ENCODE results near the gene CCND3. TPM values are rescaled to one million over a fixed set of nuclear protein-coding genes. Genes with fewer than 3 reads are reported as not detected.

The CCND3 gene
- total RNA-seq, 2 donors from 2014 or later, result 47.7 to 53.3 TPM

DNA sequence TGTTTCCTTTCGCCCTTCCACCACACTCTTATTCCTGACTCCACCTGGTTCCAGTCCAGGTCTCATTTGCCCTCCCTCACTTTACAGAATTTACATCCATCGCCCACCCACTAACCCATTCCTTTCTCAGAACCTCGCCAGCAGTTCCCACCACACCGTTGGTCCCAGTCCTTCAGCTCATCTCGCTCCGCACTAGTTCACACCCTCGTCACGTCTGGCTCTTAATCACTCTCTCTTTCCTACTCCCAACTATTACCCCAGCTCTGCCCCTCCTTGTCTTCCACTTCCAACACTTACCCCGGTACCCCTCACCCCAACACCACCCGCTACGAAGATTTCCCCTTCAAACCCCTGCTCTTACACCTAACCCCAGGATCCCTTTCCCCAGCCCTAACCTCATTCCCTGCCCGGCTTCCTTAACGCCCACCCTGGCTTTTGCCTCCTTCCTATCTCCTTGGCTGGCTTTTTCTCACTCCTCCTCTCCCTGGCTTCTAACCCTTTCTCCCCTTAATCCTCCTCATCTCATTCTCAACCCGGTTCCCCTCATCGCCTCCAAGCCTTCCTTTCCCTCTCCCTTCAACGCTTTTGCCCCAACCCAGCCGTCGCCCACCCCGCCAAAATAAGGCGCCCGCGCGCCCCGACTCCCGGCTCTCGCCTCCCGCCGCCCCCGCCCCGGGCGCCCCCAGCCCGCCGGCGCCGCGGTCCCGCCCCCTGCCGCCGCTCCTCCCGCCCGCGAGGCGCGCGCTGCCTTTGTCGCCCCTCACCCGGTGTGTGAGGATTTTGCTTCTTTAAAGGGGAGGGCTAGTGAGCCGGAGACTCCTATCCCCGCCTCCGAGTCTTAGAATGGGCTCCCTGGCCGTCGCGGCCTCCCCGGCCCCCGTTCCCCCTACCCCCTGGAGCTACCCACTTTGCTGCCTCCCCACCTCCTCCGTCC is 47.0 kb downstream of the CCND3 start:
- DNase-seq (ENCODE audit: low spot score), result no peak

DNA sequence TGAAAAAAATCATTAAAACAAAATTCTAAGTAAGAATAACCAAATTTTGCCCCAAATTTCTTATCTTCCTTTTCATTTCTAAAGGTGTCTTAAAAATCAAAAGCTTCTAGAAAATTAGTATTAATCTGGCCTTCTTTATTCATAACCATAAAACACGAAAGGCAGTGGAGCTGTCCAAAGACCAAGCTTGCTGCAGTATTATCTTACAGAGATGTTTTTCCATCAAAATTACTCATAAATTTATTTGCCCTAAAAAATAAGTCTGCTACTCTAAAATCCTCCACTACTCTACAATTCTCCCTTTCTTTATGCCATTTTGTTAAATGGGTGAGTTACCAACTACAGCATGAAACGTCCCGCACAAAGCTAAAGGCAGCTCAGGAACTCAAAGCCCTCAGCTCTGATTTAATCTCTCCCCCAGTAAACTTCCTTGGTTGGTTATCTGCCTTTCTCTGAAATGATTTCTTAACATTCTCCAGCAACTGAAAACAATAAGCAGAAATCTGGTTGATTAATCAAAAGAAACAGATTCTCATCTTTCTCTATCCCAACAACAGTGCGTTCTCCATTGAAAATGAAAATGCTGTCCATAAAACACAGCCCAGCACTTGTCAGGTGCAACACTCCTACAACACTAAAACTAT is 48.6 kb downstream of the CCND3 start:
- no peak for DNase-seq (ENCODE audit: low spot score)
- intact Hi-C loops (cut with DNase I), result loop anchor here in 1 of 2 donors (10.0 kb wide), 1 partner anchor 388 kb away; no protein-coding TSS in a partner anchor

More for the DNA sequence above, 47.0 kb downstream of the CCND3 start:
- intact Hi-C loops (cut with DNase I), result loop anchor here in 1 of 2 donors (10.0 kb wide), 1 partner anchor 390 kb away; no protein-coding TSS in a partner anchor

DNA sequence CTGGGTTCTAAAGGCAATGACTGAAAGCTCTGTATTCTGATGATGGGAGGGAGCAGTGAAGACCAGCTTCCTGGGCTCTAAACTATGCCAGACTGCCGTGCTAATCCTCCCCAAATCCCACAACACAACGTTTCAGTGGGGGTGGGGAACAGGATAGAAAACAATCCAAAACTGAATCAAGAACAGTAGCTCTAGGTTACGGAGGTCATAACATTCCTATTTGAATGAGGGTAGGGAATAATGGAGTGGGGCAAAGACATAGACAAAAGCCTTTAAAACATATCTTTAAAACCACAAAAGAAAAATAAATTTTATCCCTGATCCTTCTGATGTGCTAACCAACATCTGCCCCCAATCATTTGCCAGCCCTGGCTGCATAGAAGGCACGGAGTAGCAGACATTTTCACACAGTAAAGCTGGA is 54.3 kb downstream of the CCND3 start:
- DNase-seq (ENCODE audit: low spot score), result no peak
- intact Hi-C loops (cut with DNase I), result no loop called here

DNA sequence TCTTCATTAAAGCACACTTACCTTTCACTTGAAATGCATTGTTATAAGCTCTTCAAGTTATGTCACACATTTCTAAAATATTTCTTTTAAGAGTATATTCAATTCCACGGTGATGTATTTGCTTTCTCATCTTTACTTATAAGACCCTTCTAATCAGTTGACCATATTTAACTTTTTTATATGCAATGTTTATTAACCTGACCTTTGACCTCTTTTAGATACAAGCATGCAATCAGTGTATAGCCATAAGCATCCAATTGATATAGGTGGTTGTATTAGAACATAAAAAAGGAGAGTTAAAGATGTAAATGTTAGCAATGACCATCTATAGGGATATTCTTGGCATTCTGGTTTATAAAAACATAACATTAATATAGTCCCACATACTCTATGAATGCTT is 55.7 kb downstream of the CCND3 start:
- no peak for DNase-seq (ENCODE audit: low spot score)
- intact Hi-C loops (cut with DNase I), result no loop called here

DNA sequence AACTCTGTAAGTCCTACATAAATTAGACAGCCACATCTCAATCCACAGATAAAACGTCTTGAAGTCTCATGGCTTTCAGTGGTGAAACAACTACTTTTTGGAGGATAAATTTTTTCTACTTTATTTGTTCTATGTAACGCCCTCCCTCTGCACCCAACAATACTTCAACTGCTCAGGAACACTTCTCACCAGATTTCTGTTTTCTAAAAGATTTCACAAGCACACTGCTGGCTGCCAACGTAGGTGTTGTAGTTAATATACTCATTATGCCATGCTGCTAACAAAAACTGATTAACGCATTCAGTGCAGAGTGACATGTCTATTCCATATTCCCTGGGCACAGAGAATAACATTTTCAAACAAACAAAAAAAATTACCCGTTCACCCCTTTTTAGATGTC is 56.7 kb downstream of the CCND3 start:
- intact Hi-C loops (cut with DNase I), result no loop called here
- DNase-seq (ENCODE audit: low spot score), result no peak

Other genes starting within 250 kb of the CCND3 start
- 10 to 100 TPM; 15.1 to 20.6 TPM for gene TFEB, start 206.2 kb downstream of the CCND3 start, total RNA-seq
- gene PGC, start 194.4 kb downstream of the CCND3 start, total RNA-seq, result not detected
- gene FRS3, start 161.9 kb downstream of the CCND3 start, total RNA-seq, result 1 to 10 TPM; 4.0 to 4.2 TPM
- gene PRICKLE4, start 161.0 kb downstream of the CCND3 start, total RNA-seq, result 1 to 10 TPM; 1.4 to 5.8 TPM
- gene TOMM6, start 154.1 kb downstream of the CCND3 start, total RNA-seq, result 100 to 1,000 TPM in 1 of 2 donors, 10 to 100 TPM in 1; 84.2 to 101 TPM
- gene USP49, start 46.4 kb downstream of the CCND3 start, total RNA-seq, result 1 to 10 TPM; 2.7 to 3.1 TPM
- gene MED20, start 20.7 kb downstream of the CCND3 start, total RNA-seq, result 10 to 100 TPM; 11.9 to 17.8 TPM
- 10 to 100 TPM; 12.7 to 16.8 TPM for gene BYSL, start 20.3 kb downstream of the CCND3 start, total RNA-seq
- gene TAF8, start 108.7 kb upstream of the CCND3 start, total RNA-seq, result 10 to 100 TPM; 16.6 to 18.6 TPM
- 1 to 10 TPM; 2.3 to 5.5 TPM for gene C6orf132, start 200.8 kb upstream of the CCND3 start, total RNA-seq
- not detected for gene GUCA1A, start 231.6 kb upstream of the CCND3 start, total RNA-seq

Measured in posterior vena cava (tissue), 2 donors.